Gastrocnemius medialis (tissue), 4 donors: Measurements from ENCODE around the gene KCNIP4.

ENCODE experiments used
- POLR2A ChIP-seq, 2 donors: fragments of 450-650 bp; IDR thresholded peaks; one replicate each; pipeline ENCODE4 v1.6.1; 2017; ENCODE audit warnings: antibody characterized with exemption in 2 of 2, mild to moderate bottlenecking in 2 of 2, moderate library complexity in 2 of 2
- TF ChIP-seq, protein P1 (sequence below), 5 experiments: fragments of 450-650 bp in 3 of 5; fragments of 200-600 bp in 2 of 5; sonication (generic) in 2 of 5; IDR thresholded peaks in 4 of 5; conservative IDR thresholded peaks in 1 of 5; 1 replicate in 4 of 5; 2 replicates in 1 of 5; pipeline ENCODE4 v1.5.1; 2016 to 2019; ENCODE audit warnings: antibody characterized with exemption in 5 of 5, mild to moderate bottlenecking in 3 of 5, moderate library complexity in 3 of 5

DNA sequence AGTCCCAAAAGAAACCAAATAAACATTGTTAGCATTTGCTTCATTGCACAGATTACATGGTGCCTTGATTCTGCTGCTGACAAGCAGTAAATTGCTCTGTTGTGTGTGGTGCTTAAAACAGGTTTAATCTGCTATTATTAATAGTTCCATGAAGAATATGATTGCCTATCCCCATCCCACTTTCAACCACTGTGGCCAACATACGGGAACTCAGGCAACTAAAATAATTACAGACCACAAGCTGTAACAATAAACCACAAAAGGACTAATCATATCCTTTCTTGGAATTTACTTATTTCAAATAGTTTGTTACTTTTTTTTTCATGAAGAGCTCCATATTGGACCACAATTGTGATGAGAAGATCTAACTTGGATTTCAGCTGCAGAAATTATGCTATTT, 1116.8 kb downstream of the KCNIP4 start:
- TF ChIP-seq, protein P1, sequence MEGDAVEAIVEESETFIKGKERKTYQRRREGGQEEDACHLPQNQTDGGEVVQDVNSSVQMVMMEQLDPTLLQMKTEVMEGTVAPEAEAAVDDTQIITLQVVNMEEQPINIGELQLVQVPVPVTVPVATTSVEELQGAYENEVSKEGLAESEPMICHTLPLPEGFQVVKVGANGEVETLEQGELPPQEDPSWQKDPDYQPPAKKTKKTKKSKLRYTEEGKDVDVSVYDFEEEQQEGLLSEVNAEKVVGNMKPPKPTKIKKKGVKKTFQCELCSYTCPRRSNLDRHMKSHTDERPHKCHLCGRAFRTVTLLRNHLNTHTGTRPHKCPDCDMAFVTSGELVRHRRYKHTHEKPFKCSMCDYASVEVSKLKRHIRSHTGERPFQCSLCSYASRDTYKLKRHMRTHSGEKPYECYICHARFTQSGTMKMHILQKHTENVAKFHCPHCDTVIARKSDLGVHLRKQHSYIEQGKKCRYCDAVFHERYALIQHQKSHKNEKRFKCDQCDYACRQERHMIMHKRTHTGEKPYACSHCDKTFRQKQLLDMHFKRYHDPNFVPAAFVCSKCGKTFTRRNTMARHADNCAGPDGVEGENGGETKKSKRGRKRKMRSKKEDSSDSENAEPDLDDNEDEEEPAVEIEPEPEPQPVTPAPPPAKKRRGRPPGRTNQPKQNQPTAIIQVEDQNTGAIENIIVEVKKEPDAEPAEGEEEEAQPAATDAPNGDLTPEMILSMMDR (IDR thresholded peaks at IDR 0.05 in 4 of 5, conservative IDR thresholded peaks at IDR 0.05 in 1 of 5), result no peak
- no peak for TF ChIP-seq POLR2A (IDR thresholded peaks at IDR 0.05)
